MCF 10A (cell line): ENCODE results near the gene OBSL1. TPM values are rescaled to one million over a fixed set of nuclear protein-coding genes. Genes with fewer than 3 reads are reported as not detected.

Experiments
- BruUV-seq: library from RNA; stranded (reverse); fragments of 400-500 nt; replicated peaks from 2 replicates; lab custom pipeline; 2021; lab: Mats Ljungman, UMichigan
- CTCF ChIA-PET: fragments of 300-600 bp; sonication (Branson Sonifier 250); formaldehyde crosslinking; extraction: SDS; loops from one replicate; lab custom pipeline; 2021; ENCODE audit warnings: antibody characterized with exemption, inconsistent platforms; lab: Yijun Ruan, JAX
- POLR2A ChIA-PET: fragments of 300-600, 350-650 bp; sonication (Branson Sonifier 250); formaldehyde crosslinking; extraction: SDS; loops from one replicate; lab custom pipeline; 2020; ENCODE audit warnings: antibody characterized with exemption, inconsistent platforms; lab: Yijun Ruan, JAX
- DNase-seq: peaks from one replicate; pipeline ENCODE4 v3.0.0-alpha.2; 2018; ENCODE audit not compliant: unreplicated experiment
- H3K27ac Mint-ChIP-seq: one replicate; pipeline ENCODE4 v1.8.0; 2022; ENCODE audit warnings: mild to moderate bottlenecking, low read depth, mixed read lengths; ENCODE audit not compliant: unreplicated experiment
- H3K27me3 Mint-ChIP-seq: one replicate; pipeline ENCODE4 v1.8.0; 2022; ENCODE audit warnings: mixed read lengths; ENCODE audit not compliant: insufficient read depth, unreplicated experiment
- H3K36me3 Mint-ChIP-seq: one replicate; pipeline ENCODE4 v1.8.0; 2022; ENCODE audit warnings: mild to moderate bottlenecking, moderate library complexity, mixed read lengths; ENCODE audit not compliant: insufficient read depth, unreplicated experiment
- H3K4me1 Mint-ChIP-seq: one replicate; pipeline ENCODE4 v1.8.0; 2022; ENCODE audit warnings: mixed read lengths; ENCODE audit not compliant: insufficient read depth, unreplicated experiment
- H3K4me3 Mint-ChIP-seq: one replicate; pipeline ENCODE4 v1.8.0; 2022; ENCODE audit warnings: mild to moderate bottlenecking, moderate library complexity, mixed read lengths; ENCODE audit not compliant: unreplicated experiment
- H3K9me3 Mint-ChIP-seq: one replicate; pipeline ENCODE4 v1.8.0; 2022; ENCODE audit warnings: mixed read lengths; ENCODE audit not compliant: unreplicated experiment
- CTCF ChIP-seq: fragments of 200-600 bp; IDR thresholded peaks from one replicate; pipeline ENCODE4 v1.8.0; 2022; ENCODE audit warnings: antibody characterized with exemption, mild to moderate bottlenecking; ENCODE audit not compliant: unreplicated experiment
- intact Hi-C: fragments of 100-400 bp; cut with micrococcal nuclease; formaldehyde crosslinking; loops from 2 replicates; pipeline ENCODE4 v1.14.1; 2022
- total RNA-seq: library from RNA; stranded (reverse); gene quantifications from 2 replicates; pipeline ENCODE4 v1.2.3, GENCODE V29; 2022

Gene OBSL1
- total RNA-seq, 1 experiment from 2014 or later: 29.0 TPM

GRCh38 chr2:219570924-219571310, 422 bp downstream of the OBSL1 start:
- DNase-seq: no peak
- H3K36me3 Mint-ChIP-seq: peaks cover 19% of the 10 kb centered on the region
- intact Hi-C loops: loop anchor here (1.0 kb wide), 1 partner anchor 118 kb away; no protein-coding TSS in a partner anchor
- H3K27me3 Mint-ChIP-seq: no peaks in the 10 kb centered on the region
- H3K4me3 Mint-ChIP-seq: peak overlapping the region; percentile 49
- no TSS peak for BruUV-seq
- POLR2A ChIA-PET: interaction anchor here (0.5 to 2.8 kb wide), 10 partner anchors 14 to 118 kb away, joined by 3 to 49 read pairs (median 6); partner anchors contain the start of genes CHPF, GMPPA, STK11IP and TMEM198
- peaks cover 7% of the 10 kb centered on the region for H3K4me1 Mint-ChIP-seq
- no peak for TF ChIP-seq CTCF
- CTCF ChIA-PET: interaction anchor here (0.6 to 2.3 kb wide), 5 partner anchors 10 to 167 kb away, joined by 3 to 23 read pairs (median 4); no protein-coding TSS in a partner anchor
- no peak overlapping the region for H3K27ac Mint-ChIP-seq
- no peaks in the 10 kb centered on the region for H3K9me3 Mint-ChIP-seq

GRCh38 chr2:219570194-219570923, 980 bp downstream of the OBSL1 start:
- CTCF ChIA-PET: interaction anchor here (0.6 to 2.3 kb wide), 5 partner anchors 10 to 166 kb away, joined by 3 to 23 read pairs (median 4); no protein-coding TSS in a partner anchor
- no peaks in the 10 kb centered on the region for H3K9me3 Mint-ChIP-seq

GRCh38 chr2:219569635-219570034, 1.7 kb downstream of the OBSL1 start:
- TF ChIP-seq CTCF: no peak
- H3K27me3 Mint-ChIP-seq: no peaks in the 10 kb centered on the region
- no peak for DNase-seq
- H3K4me1 Mint-ChIP-seq: peaks cover 7% of the 10 kb centered on the region
- peak overlapping the region; percentile 49 for H3K4me3 Mint-ChIP-seq
- no peak overlapping the region for H3K27ac Mint-ChIP-seq
- H3K36me3 Mint-ChIP-seq: peaks cover 19% of the 10 kb centered on the region
- BruUV-seq: no TSS peak
- intact Hi-C loops: loop anchor here (1.0 kb wide), 1 partner anchor 120 kb away; no protein-coding TSS in a partner anchor
- no peaks in the 10 kb centered on the region for H3K9me3 Mint-ChIP-seq
- ChIA-PET CTCF (interaction anchor here (2.1 kb wide), 1 partner anchor 9 kb away, joined by 15 read pairs; no protein-coding TSS in a partner anchor), POLR2A (interaction anchor here (1.1 kb wide), 1 partner anchor 28 kb away, joined by 4 read pairs; the partner anchor contains the start of gene STK11IP)

More at GRCh38 chr2:219570194-219570923, 980 bp downstream of the OBSL1 start:
- Mint-ChIP-seq H3K36me3 (peaks cover 19% of the 10 kb centered on the region), H3K27me3 (no peaks in the 10 kb centered on the region), H3K4me1 (peaks cover 7% of the 10 kb centered on the region), H3K27ac (no peak overlapping the region), H3K4me3 (peak overlapping the region; percentile 49)
- intact Hi-C loops: loop anchor here (1.0 kb wide), 1 partner anchor 119 kb away; no protein-coding TSS in a partner anchor
- peak; percentile 40 for DNase-seq
- POLR2A ChIA-PET: interaction anchor here (0.5 to 2.8 kb wide), 8 partner anchors 13 to 118 kb away, joined by 3 to 49 read pairs (median 7); partner anchors contain the start of genes CHPF, GMPPA, STK11IP and TMEM198
- no TSS peak for BruUV-seq
- no peak for TF ChIP-seq CTCF

- Mint-ChIP-seq H3K36me3 (peaks cover 19% of the 10 kb centered on the region), H3K27me3 (no peaks in the 10 kb centered on the region), H3K4me1 (peaks cover 7% of the 10 kb centered on the region), H3K27ac (no peak overlapping the region), H3K9me3 (no peaks in the 10 kb centered on the region), H3K4me3 (peak overlapping the region; percentile 49)
- no TSS peak for BruUV-seq
- CTCF ChIA-PET: interaction anchor here (0.6 to 2.1 kb wide), 3 partner anchors 9 to 180 kb away, joined by 3 to 15 read pairs (median 3); no protein-coding TSS in a partner anchor
- intact Hi-C loops: no loop called here
- POLR2A ChIA-PET: interaction anchor here (0.6 to 1.1 kb wide), 3 partner anchors 9 to 76 kb away, joined by 3 to 4 read pairs (median 3); partner anchors contain the start of gene STK11IP
- DNase-seq: no peak
- TF ChIP-seq CTCF: no peak
Observed at GRCh38 chr2:219569041-219569440, 2.3 kb downstream of the OBSL1 start.
